ENCODE measurements around the gene NF1.

DNA sequence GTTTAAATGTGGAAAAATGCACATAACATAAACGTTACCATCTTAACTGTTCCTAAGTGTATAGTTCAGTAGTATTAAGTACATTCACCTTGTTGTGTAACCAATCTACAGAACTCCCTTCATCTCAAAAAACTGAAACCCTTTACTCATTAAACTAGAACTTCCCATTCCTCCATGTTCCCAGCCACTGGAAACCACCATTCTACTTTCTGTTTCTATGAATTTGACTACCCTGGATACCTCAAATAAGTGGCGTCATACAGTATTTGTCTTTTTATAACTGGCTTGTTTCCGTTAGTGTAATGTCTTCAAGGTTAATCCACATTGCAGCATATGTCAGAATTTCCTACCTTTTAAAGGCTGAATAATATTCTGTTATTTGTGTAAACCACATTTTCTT is 38.2 kb downstream of the NF1 start:
- TF ChIP-seq, protein P1, sequence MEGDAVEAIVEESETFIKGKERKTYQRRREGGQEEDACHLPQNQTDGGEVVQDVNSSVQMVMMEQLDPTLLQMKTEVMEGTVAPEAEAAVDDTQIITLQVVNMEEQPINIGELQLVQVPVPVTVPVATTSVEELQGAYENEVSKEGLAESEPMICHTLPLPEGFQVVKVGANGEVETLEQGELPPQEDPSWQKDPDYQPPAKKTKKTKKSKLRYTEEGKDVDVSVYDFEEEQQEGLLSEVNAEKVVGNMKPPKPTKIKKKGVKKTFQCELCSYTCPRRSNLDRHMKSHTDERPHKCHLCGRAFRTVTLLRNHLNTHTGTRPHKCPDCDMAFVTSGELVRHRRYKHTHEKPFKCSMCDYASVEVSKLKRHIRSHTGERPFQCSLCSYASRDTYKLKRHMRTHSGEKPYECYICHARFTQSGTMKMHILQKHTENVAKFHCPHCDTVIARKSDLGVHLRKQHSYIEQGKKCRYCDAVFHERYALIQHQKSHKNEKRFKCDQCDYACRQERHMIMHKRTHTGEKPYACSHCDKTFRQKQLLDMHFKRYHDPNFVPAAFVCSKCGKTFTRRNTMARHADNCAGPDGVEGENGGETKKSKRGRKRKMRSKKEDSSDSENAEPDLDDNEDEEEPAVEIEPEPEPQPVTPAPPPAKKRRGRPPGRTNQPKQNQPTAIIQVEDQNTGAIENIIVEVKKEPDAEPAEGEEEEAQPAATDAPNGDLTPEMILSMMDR (IDR thresholded peaks at IDR 0.05), result no peak
- TF ChIP-seq POLR2A (IDR thresholded peaks at IDR 0.05), result no peak
